ENCODE data around the gene EYA2. TPM values are rescaled to one million over a fixed set of nuclear protein-coding genes. Genes with fewer than 3 reads are reported as not detected.

EYA2 gene
- total RNA-seq, 6 experiments from 2014 or later, result 0.14 to 0.51 (median 0.28) TPM; not detected in 1

DNA sequence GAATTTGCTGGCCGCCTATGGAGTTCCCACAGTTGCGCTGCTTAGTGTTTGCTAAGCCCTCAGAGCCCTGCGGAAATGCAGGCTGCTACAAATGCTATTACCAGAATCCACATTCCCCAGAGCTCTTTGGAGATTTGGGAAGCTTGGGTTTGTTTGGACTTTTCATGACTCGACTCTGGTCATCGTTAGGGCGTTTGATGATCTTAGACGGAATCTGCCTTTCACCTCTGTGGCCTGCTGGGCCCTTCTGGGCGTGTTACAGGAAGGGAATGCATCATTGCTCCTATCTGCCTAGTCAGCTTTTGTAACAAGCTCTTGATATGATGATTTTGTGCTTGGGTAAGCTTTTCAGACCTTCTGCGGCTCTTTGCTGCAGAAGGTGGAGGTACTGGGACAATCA is 50.8 kb downstream of the EYA2 start:
- no peaks in the 10 kb centered on the region for H3K36me3 Mint-ChIP-seq (ENCODE audit: low read depth)
- H3K27me3 Mint-ChIP-seq (ENCODE audit: insufficient read depth), result peaks cover 27% of the 10 kb centered on the region
- no peaks in the 10 kb centered on the region for H3K9me3 Mint-ChIP-seq
- no peak for DNase-seq
- no peaks in the 10 kb centered on the region for H3K4me1 Mint-ChIP-seq (ENCODE audit: low read depth)
- H3K4me3 Mint-ChIP-seq, result no peak overlapping the region
- TF ChIP-seq, protein P1, sequence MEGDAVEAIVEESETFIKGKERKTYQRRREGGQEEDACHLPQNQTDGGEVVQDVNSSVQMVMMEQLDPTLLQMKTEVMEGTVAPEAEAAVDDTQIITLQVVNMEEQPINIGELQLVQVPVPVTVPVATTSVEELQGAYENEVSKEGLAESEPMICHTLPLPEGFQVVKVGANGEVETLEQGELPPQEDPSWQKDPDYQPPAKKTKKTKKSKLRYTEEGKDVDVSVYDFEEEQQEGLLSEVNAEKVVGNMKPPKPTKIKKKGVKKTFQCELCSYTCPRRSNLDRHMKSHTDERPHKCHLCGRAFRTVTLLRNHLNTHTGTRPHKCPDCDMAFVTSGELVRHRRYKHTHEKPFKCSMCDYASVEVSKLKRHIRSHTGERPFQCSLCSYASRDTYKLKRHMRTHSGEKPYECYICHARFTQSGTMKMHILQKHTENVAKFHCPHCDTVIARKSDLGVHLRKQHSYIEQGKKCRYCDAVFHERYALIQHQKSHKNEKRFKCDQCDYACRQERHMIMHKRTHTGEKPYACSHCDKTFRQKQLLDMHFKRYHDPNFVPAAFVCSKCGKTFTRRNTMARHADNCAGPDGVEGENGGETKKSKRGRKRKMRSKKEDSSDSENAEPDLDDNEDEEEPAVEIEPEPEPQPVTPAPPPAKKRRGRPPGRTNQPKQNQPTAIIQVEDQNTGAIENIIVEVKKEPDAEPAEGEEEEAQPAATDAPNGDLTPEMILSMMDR (IDR thresholded peaks at IDR 0.05), result no peak
- no peak overlapping the region for H3K27ac Mint-ChIP-seq

DNA sequence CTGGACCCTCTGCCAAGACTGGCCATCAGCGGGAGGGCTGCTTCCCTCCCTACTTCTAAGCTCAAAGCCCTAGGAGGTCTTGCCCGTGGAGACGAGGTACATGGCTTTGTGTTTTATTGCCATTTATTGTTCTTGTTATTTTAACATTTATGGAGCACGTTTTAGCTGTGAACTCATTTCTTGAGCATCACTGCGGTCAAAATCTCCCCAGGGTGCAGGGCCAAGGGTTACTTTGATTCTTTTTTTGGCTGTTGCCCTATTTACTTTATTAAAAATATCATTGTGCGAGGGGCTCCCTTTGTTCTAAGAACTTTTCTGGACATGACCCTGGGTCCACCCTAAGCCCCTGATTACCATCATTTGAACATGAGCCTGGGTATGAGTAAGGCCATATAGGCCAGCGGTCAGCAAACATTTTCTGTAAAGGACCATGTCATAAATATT is 51.6 kb downstream of the EYA2 start:
- Mint-ChIP-seq H3K27ac (no peak overlapping the region), H3K4me3 (no peak overlapping the region), H3K36me3 (ENCODE audit: low read depth) (no peaks in the 10 kb centered on the region), H3K27me3 (ENCODE audit: insufficient read depth) (peaks cover 29% of the 10 kb centered on the region), H3K4me1 (ENCODE audit: low read depth) (peaks cover 1% of the 10 kb centered on the region), H3K9me3 (no peaks in the 10 kb centered on the region)
- no peak for DNase-seq
- TF ChIP-seq, protein P1 (IDR thresholded peaks at IDR 0.05), result no peak

DNA sequence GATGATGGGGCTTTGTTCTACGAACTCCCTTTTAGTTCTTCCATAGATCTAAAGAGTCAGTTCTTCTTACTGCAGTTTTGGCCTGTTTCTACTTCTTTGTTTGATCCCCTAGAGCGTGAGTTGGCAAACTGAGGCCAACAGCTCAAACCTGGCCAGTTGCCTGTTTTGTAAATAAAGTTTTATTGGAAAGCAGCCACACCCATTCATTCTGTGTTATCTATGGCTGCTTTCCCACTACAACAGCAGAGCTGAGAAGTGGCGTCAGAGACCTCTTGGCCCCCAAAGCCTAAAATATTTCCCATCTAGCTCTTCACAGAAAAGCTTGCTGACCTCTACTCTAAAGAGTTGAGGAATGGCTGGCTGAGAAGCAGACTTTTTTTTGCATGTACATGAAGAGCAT is 52.2 kb downstream of the EYA2 start:
- no peak for DNase-seq
- TF ChIP-seq, protein P1 (IDR thresholded peaks at IDR 0.05), result no peak
- H3K27ac Mint-ChIP-seq, result no peak overlapping the region
- peaks cover 32% of the 10 kb centered on the region for H3K27me3 Mint-ChIP-seq (ENCODE audit: insufficient read depth)
- H3K4me3 Mint-ChIP-seq, result no peak overlapping the region
- peaks cover 7% of the 10 kb centered on the region for H3K4me1 Mint-ChIP-seq (ENCODE audit: low read depth)
- no peaks in the 10 kb centered on the region for H3K9me3 Mint-ChIP-seq
- H3K36me3 Mint-ChIP-seq (ENCODE audit: low read depth), result peaks cover under 1% of the 10 kb centered on the region; the same call in 1 of the 2 replicates

DNA sequence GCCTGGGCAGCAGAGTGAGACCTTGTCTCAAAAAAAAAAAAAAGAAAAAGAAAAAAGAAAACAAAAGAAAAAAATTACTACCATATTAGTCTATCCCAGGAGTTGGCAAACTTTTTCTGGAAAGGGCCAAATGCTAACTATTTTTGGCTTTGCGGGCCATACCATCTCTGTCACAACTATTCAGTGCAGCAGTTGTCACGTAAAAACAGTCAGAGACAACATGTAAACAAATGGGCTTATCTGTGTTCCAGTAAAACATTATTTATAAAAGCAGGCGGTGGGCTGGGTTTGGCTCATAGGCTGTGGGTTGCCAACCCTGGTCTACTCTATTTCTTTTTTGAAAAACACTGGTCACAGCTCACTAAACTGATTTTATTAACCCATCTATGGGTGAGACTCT is 53.4 kb downstream of the EYA2 start:
- TF ChIP-seq, protein P1 (IDR thresholded peaks at IDR 0.05), result no peak
- no peaks in the 10 kb centered on the region for H3K9me3 Mint-ChIP-seq
- peaks cover 31% of the 10 kb centered on the region for H3K27me3 Mint-ChIP-seq (ENCODE audit: insufficient read depth)
- no peak overlapping the region for H3K4me3 Mint-ChIP-seq
- DNase-seq, result no peak
- peaks cover 15% of the 10 kb centered on the region for H3K4me1 Mint-ChIP-seq (ENCODE audit: low read depth)
- peaks cover 5% of the 10 kb centered on the region; the same call in 1 of the 2 replicates for H3K36me3 Mint-ChIP-seq (ENCODE audit: low read depth)
- no peak overlapping the region for H3K27ac Mint-ChIP-seq

DNA sequence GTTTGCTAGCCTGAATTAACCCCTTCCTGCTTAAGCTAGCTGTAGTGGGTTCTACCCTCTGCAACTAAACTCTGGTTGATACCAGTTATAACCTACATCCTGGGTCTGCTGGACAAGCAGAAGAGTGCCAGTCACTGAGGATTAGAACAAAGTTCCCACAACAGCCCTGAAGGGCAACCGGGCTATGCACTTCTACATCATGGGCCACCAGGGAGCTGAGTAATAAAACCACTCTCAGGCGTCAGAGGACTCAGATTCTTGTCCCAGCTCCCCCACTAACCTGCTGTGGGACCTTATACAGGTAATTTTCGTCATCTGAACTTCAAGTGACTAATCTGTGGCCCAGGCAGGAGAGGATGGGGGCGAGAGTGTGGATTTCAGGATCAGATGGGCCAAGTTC is 56.8 kb downstream of the EYA2 start:
- peaks cover 3% of the 10 kb centered on the region for H3K9me3 Mint-ChIP-seq
- TF ChIP-seq, protein P1 (IDR thresholded peaks at IDR 0.05), result no peak
- peaks cover 46% of the 10 kb centered on the region for H3K4me1 Mint-ChIP-seq (ENCODE audit: low read depth)
- H3K36me3 Mint-ChIP-seq (ENCODE audit: low read depth), result peaks cover 13% of the 10 kb centered on the region; the same call in 1 of the 2 replicates
- DNase-seq, result no peak
- H3K27ac Mint-ChIP-seq, result no peak overlapping the region
- no peak overlapping the region for H3K4me3 Mint-ChIP-seq
- peaks cover 26% of the 10 kb centered on the region for H3K27me3 Mint-ChIP-seq (ENCODE audit: insufficient read depth)
